Measurements from ENCODE around the gene RPRD1B.

DNA sequence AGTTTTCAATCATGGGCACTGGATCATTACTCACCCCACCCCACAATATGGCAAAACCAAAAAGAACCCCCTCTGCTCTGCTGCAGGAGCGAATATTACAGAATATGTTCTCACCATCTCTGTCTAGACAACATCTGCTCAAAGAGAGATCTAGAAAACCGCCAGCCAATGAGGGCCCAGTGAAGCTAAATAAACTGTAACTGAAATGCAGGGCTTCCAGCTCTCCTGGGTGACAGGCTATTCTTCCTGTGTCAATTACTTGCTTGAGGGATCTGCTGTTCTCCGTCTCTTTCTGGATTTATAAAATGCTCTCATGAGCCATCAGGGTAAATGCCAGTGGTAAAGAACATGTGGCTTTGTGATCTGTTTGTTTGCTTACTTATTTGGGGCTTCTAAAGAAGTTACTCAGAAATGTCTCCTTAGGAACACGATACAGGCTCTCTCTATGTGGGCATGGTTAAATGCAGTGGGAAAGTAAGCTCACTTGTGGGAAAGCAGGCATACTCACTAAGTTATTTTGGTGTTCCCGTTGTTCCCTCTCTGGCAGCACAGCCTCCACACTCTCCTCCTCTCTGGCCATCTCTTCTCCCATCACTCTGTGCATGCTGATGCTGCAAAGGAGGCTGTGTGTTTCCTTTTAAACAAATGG lies 45.1 kb upstream of the RPRD1B start:
- no peak for TF ChIP-seq CTCF (IDR thresholded peaks at IDR 0.05; ENCODE audit: control extremely low read depth in 1 of 3, insufficient read depth in 1 of 3, low read depth in 1 of 3, low read length in 3 of 3)
- no peak for TF ChIP-seq HDAC2 (IDR thresholded peaks at IDR 0.05; ENCODE audit: borderline replicate concordance in 1 of 2, low read depth in 2 of 2, low read length in 2 of 2)
